Fibroblast of lung (primary cell): ENCODE data around the gene FAM170B. TPM values are rescaled to one million over a fixed set of nuclear protein-coding genes. Genes with fewer than 3 reads are reported as not detected.

Experiments
- DNase-seq, 2 donors: peaks; one replicate each; pipeline versions ENCODE4 v3.0.0 to v3.0.0-alpha.2; 2010; ENCODE audit warnings: low read depth in 2 of 2
- H2AFZ ChIP-seq: 2 replicates; pipeline ENCODE4 v1.5.1; 2012; ENCODE audit warnings: low read length, control low read depth, inconsistent platforms
- H3K27ac ChIP-seq: 2 replicates; pipeline ENCODE4 v1.5.1; 2011; ENCODE audit warnings: low read length, control low read depth; ENCODE audit not compliant: insufficient read depth
- H3K27me3 ChIP-seq: 2 replicates; pipeline ENCODE4 v1.5.1; 2011; ENCODE audit warnings: mild to moderate bottlenecking, low read length; ENCODE audit not compliant: control insufficient read depth, insufficient read depth
- H3K36me3 ChIP-seq: 2 replicates; pipeline ENCODE4 v1.5.1; 2011; ENCODE audit warnings: low read length; ENCODE audit not compliant: control insufficient read depth, insufficient read depth
- H3K4me1 ChIP-seq: 2 replicates; pipeline ENCODE4 v1.5.1; 2011; ENCODE audit warnings: low read length; ENCODE audit not compliant: control insufficient read depth, insufficient read depth; ENCODE audit errors: extremely low read depth
- H3K4me2 ChIP-seq: 2 replicates; pipeline ENCODE4 v1.5.1; 2011; ENCODE audit warnings: low read length, control low read depth; ENCODE audit not compliant: insufficient read depth; ENCODE audit errors: extremely low read depth
- H3K4me3 ChIP-seq, 4 experiments: fragments of 200-600 bp in 1 of 4; sonication (generic) in 1 of 4; replicated peaks in 1 of 4; 2 replicates each; pipeline ENCODE4 v1.5.1; 2011 to 2016; ENCODE audit warnings: low read length in 4 of 4, low read depth in 3 of 4, mild to moderate bottlenecking in 3 of 4, control low read depth in 2 of 4, inconsistent platforms in 1 of 4, mixed read lengths in 1 of 4; ENCODE audit not compliant: insufficient read depth in 1 of 4; ENCODE audit errors: control extremely low read depth in 1 of 4
- H3K79me2 ChIP-seq: 2 replicates; pipeline ENCODE4 v1.5.1; 2012; ENCODE audit warnings: mild to moderate bottlenecking, low read length, inconsistent platforms; ENCODE audit not compliant: control insufficient read depth, insufficient read depth
- H3K9ac ChIP-seq: 2 replicates; pipeline ENCODE4 v1.5.1; 2011; ENCODE audit warnings: mild to moderate bottlenecking, low read length, control low read depth; ENCODE audit not compliant: insufficient read depth
- H3K9me3 ChIP-seq: 2 replicates; pipeline ENCODE4 v1.5.1; 2012; ENCODE audit warnings: low read depth, low read length; ENCODE audit not compliant: control insufficient read depth, insufficient read depth
- H4K20me1 ChIP-seq: 2 replicates; pipeline ENCODE4 v1.5.1; 2011; ENCODE audit warnings: low read length; ENCODE audit not compliant: control insufficient read depth, insufficient read depth; ENCODE audit errors: extremely low read depth
- EZH2 ChIP-seq: IDR thresholded peaks from 2 replicates; pipeline ENCODE4 v1.5.1; 2012; ENCODE audit warnings: low read length, control low read depth, mild to moderate bottlenecking; ENCODE audit errors: missing control alignments
- polyA plus RNA-seq, 2 donors: library from polyadenylated mRNA; depleted of rRNA in 1 of 2; stranded (reverse) in 1 of 2; unstranded in 1 of 2; fragments of >200 nt; gene quantifications; 2 replicates each; pipeline ENCODE4 v1.2.1, GENCODE V29; 2011 to 2012; ENCODE audit warnings: missing spikeins in 1 of 2
- total RNA-seq: library from RNA; depleted of rRNA; stranded (reverse); fragments of >200 nt; gene quantifications from 2 replicates; pipeline ENCODE4 v1.2.1, GENCODE V29; 2014
- TF ChIP-seq, protein P1 (sequence below), 2 donors: IDR thresholded peaks in 1 of 2; conservative IDR thresholded peaks in 1 of 2; 1 replicate in 1 of 2; 2 replicates in 1 of 2; pipeline ENCODE4 v1.5.1; 2011 to 2012; ENCODE audit warnings: low read length in 2 of 2, control low read depth in 1 of 2, inconsistent platforms in 1 of 2, low read depth in 1 of 2, mild to moderate bottlenecking in 1 of 2

The FAM170B gene
- total and polyA plus RNA-seq, 2 donors (not counting 1 experiment from before 2014, with no cell fraction given) = not detected

- no peak overlapping the region for H3K4me2 ChIP-seq
- H3K27ac ChIP-seq = no peak overlapping the region
- H3K4me3 ChIP-seq = no peak overlapping the region
- no peak overlapping the region for H2AFZ ChIP-seq
- no peaks in the 10 kb centered on the region for H4K20me1 ChIP-seq
- DNase-seq = no peak
- no peaks in the 10 kb centered on the region for H3K36me3 ChIP-seq
- H3K9me3 ChIP-seq = no peaks in the 10 kb centered on the region
- no peak overlapping the region for H3K9ac ChIP-seq
- H3K79me2 ChIP-seq = no peaks in the 10 kb centered on the region
- H3K27me3 ChIP-seq = no peaks in the 10 kb centered on the region
- H3K4me1 ChIP-seq = peaks cover 2% of the 10 kb centered on the region
- TF ChIP-seq, protein P1, sequence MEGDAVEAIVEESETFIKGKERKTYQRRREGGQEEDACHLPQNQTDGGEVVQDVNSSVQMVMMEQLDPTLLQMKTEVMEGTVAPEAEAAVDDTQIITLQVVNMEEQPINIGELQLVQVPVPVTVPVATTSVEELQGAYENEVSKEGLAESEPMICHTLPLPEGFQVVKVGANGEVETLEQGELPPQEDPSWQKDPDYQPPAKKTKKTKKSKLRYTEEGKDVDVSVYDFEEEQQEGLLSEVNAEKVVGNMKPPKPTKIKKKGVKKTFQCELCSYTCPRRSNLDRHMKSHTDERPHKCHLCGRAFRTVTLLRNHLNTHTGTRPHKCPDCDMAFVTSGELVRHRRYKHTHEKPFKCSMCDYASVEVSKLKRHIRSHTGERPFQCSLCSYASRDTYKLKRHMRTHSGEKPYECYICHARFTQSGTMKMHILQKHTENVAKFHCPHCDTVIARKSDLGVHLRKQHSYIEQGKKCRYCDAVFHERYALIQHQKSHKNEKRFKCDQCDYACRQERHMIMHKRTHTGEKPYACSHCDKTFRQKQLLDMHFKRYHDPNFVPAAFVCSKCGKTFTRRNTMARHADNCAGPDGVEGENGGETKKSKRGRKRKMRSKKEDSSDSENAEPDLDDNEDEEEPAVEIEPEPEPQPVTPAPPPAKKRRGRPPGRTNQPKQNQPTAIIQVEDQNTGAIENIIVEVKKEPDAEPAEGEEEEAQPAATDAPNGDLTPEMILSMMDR (conservative IDR thresholded peaks at IDR 0.05 in 1 of 2, IDR thresholded peaks at IDR 0.05 in 1 of 2; ENCODE audit: low read depth in 1 of 2, low read length in 2 of 2) = no peak
- TF ChIP-seq EZH2 = no peak
Observed at GRCh38 chr10:49160814-49161213, 27.0 kb upstream of the FAM170B start.

GRCh38 chr10:49160110-49160509, 26.3 kb upstream of the FAM170B start:
- Histone ChIP-seq H3K36me3 (no peaks in the 10 kb centered on the region), H4K20me1 (no peaks in the 10 kb centered on the region), H3K9ac (no peak overlapping the region), H3K9me3 (no peaks in the 10 kb centered on the region), H3K79me2 (no peaks in the 10 kb centered on the region), H3K27me3 (no peaks in the 10 kb centered on the region), H3K4me3 (no peak overlapping the region), H3K4me2 (no peak overlapping the region), H2AFZ (no peak overlapping the region), H3K4me1 (peaks cover 2% of the 10 kb centered on the region), H3K27ac (no peak overlapping the region)
- TF ChIP-seq, protein P1 (conservative IDR thresholded peaks at IDR 0.05 in 1 of 2, IDR thresholded peaks at IDR 0.05 in 1 of 2; ENCODE audit: low read depth in 1 of 2, low read length in 2 of 2) = no peak
- no peak for TF ChIP-seq EZH2
- DNase-seq = no peak

GRCh38 chr10:49158915-49159314, 25.1 kb upstream of the FAM170B start:
- H3K36me3 ChIP-seq = no peaks in the 10 kb centered on the region
- no peaks in the 10 kb centered on the region for H4K20me1 ChIP-seq
- H3K9me3 ChIP-seq = no peaks in the 10 kb centered on the region
- H2AFZ ChIP-seq = no peak overlapping the region
- H3K9ac ChIP-seq = no peak overlapping the region
- H3K27ac ChIP-seq = no peak overlapping the region
- H3K27me3 ChIP-seq = no peaks in the 10 kb centered on the region
- peaks cover 5% of the 10 kb centered on the region for H3K4me1 ChIP-seq
- no peak overlapping the region for H3K4me2 ChIP-seq
- no peak for TF ChIP-seq EZH2
- TF ChIP-seq, protein P1 (conservative IDR thresholded peaks at IDR 0.05 in 1 of 2, IDR thresholded peaks at IDR 0.05 in 1 of 2; ENCODE audit: low read depth in 1 of 2, low read length in 2 of 2) = no peak
- no peaks in the 10 kb centered on the region for H3K79me2 ChIP-seq
- DNase-seq = no peak
- H3K4me3 ChIP-seq = no peak overlapping the region
